Measurements from ENCODE around the gene RBBP6. TPM values are rescaled to one million over a fixed set of nuclear protein-coding genes. Genes with fewer than 3 reads are reported as not detected.

Gene RBBP6
- total RNA-seq, 1 donor from 2014 or later: 54.5 TPM

DNA sequence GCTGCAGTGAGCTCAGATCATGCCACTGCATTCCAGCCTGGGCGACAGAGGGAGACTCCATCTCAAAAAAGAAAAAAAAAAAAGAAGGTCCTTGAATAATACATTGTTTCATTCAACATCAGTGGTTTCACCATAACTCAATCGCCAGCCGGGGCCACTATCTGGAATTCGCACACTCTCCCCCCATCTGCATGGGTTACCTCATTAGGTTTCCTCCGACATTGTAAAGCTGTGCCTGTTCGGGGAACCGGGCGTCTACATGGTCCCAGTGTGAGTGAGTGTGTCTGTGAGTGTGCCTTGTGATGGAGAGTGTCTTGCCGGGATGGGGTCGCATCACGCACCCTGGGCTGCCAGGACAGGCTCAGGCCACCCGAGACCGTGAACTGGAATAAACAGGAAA, 16.6 kb upstream of the RBBP6 start:
- no peak for DNase-seq (ENCODE audit: extremely low read depth, low read depth, low spot score)

GRCh38 chr16:24523569-24523968, 15.8 kb upstream of the RBBP6 start:
- DNase-seq (ENCODE audit: extremely low read depth, low read depth, low spot score): no peak

GRCh38 chr16:24524855-24525677, 14.3 kb upstream of the RBBP6 start:
- no peak for DNase-seq (ENCODE audit: extremely low read depth, low read depth, low spot score)

GRCh38 chr16:24525970-24526559, 13.3 kb upstream of the RBBP6 start:
- no peak for DNase-seq (ENCODE audit: extremely low read depth, low read depth, low spot score)

- DNase-seq (ENCODE audit: extremely low read depth, low read depth, low spot score): no peak
Measured at GRCh38 chr16:24526701-24527495, 12.5 kb upstream of the RBBP6 start.

GRCh38 chr16:24531166-24531565, 8.2 kb upstream of the RBBP6 start:
- DNase-seq (ENCODE audit: extremely low read depth, low read depth, low spot score): no peak

GRCh38 chr16:24534620-24535019, 4.7 kb upstream of the RBBP6 start:
- no peak for DNase-seq (ENCODE audit: extremely low read depth, low read depth, low spot score)

DNA sequence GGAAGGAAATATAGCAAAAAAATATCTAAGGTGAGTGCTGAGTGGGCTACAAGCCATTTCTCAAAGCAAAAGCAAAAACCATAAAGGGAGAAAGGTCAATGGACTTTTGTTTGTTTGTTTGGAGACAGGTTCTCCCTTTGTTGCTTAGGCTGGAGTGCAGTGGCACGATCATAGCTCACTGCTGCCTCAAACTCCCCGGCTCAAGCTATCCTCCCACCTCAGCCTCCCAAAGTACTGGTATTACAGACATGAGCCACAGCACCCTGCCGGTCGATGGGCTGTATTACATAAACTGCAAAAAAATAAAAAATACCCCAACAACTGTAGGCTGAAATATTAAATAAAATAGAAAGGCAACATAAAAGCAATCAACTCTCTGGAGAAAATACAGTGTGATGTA, 3.5 kb upstream of the RBBP6 start:
- no peak for DNase-seq (ENCODE audit: extremely low read depth, low read depth, low spot score)

- no peak for DNase-seq (ENCODE audit: extremely low read depth, low read depth, low spot score)
Measured at GRCh38 chr16:24536671-24537070, 2.7 kb upstream of the RBBP6 start.

GRCh38 chr16:24537474-24538337, 1.7 kb upstream of the RBBP6 start:
- DNase-seq (ENCODE audit: extremely low read depth, low read depth, low spot score): no peak

- DNase-seq (ENCODE audit: extremely low read depth, low read depth, low spot score): peak; percentile 47
Measured at GRCh38 chr16:24538756-24539294, 541 bp upstream of the RBBP6 start.

DNA sequence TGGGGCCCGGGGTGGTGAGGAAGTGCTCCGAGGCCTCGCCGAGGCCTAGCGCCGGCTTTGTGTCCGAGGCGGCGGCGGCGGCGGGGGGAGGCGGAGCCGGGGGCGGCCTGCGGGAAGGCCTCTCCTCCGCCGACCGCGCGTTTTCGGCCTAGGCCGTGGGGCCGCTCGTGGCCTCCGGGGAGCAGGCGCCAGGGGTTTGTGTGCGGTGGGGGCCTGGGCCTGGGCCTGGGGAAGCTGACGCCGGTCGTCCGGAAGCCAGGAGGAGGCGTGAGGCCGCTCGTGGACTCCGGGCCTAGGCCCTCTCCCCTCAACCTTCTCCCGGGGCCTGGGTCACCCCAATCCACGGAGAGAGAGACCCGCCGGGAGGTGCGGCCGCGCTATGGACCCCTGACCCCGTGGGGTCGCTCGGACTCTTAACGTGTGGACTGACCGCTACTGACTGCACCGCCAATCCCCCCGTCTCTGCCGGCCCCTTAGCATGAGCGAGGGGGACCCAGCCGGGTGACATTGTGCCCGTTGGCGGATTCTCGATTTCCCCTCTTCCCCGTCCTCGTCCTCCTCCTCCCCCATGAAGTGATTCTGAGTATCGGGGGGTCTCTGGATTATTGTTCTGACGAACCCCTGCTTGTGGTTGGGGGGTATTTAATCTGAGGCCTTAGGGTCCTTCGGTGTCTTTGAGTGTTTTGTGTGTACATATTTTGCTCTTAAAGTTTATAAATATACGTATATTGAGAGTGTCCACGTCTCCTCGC, 660 bp downstream of the RBBP6 start:
- no peak for DNase-seq (ENCODE audit: extremely low read depth, low read depth, low spot score)

GRCh38 chr16:24540602-24541210, 1.3 kb downstream of the RBBP6 start:
- no peak for DNase-seq (ENCODE audit: extremely low read depth, low read depth, low spot score)

DNA sequence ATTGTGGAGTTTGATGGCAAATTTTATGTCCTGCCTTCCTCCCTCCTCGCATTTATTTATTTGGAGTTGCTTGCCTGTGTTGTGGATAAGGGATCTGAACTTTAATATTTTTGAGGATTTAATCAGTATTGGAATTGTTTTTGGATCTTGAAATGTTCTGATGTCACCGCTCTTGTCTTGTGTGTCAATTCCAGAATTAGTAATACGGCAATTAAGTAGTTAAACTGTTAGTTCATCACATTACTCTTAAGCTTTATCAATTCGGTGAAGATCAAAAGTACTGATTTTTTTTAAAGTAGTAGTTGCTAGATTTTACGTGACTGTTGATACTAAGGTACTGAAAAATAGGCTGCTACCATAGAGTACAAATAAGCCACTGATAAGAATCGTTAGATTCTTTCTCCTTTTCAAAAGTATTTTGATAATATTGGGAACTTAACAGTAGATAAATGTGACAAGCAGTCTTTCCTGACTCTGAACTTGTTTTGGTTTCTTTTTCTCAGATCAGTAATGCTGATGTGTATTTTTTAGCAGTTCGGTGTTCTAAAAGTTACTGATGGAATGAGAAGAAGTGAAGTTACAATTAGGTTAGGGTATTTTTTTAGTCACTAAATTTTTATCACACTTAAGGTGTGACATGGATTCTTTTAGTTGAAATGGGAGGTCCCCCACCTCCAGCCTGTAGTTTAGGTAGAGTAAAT, 2.0 kb downstream of the RBBP6 start:
- no peak for DNase-seq (ENCODE audit: extremely low read depth, low read depth, low spot score)

DNA sequence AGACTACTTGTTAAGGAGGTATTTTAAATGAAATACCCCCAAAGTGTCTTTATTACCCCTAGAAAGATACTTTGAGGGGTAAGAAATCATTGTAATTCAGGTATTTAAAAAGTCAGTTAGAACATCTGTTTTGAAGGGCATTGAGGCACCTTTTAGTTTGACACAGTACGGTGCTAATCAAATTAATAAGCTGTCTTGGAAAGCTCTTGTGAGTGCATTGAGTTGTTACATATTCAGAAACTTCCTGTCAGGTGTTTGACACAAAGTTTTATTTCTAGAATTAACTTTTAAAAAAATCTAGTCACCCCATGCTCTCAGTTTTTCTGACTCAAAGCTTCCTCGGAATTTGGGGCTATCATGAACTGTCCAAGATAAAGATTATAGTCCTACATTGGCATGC, 4.6 kb downstream of the RBBP6 start:
- DNase-seq (ENCODE audit: extremely low read depth, low read depth, low spot score): no peak

DNA sequence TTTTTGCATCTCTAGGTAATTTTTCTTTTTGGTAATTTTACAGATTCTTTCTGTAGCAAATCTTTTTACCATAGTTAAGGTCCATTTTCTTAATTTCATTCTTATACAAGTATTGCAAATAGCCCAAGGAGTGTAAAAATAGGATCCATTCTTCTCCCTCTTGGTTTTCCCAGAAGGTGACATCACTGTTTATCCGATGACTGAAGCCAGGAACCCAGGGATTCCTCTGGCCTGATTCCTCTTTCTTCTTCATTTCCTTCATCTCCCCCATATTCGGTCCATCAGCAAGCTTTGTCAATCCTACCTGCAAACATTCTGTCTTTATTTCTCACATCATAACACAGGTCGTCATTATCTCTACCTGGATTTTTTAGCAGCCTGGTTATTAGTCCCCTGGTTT, 5.3 kb downstream of the RBBP6 start:
- no peak for DNase-seq (ENCODE audit: extremely low read depth, low read depth, low spot score)

GRCh38 chr16:24550295-24550694, 10.9 kb downstream of the RBBP6 start:
- no peak for DNase-seq (ENCODE audit: extremely low read depth, low read depth, low spot score)

GRCh38 chr16:24552705-24553246, 13.4 kb downstream of the RBBP6 start:
- DNase-seq (ENCODE audit: extremely low read depth, low read depth, low spot score): no peak
